ENCODE results near the gene PIK3CD.
"Not testable (repeated sequence)": the region's sequence is repeated elsewhere in the genome, so short reads cannot be mapped to it uniquely, and the experiment has no call there.

Gene PIK3CD

GRCh38 chr1:9703681-9704080 is 52.1 kb downstream of the PIK3CD start:
- TF ChIP-seq CTCF (IDR thresholded peaks at IDR 0.05; ENCODE audit: low read depth, low read length) = no peak
- in situ Hi-C loops (cut with HindIII; ENCODE audit: low sequenced_read_pairs) = no loop called here
- H3K4me3 ChIP-seq (ENCODE audit: low read depth, low read length) = no peak overlapping the region
- no peak for DNase-seq (ENCODE audit: low read depth, low spot score)

- TF ChIP-seq CTCF (IDR thresholded peaks at IDR 0.05; ENCODE audit: low read depth, low read length) = no peak
- peak; percentile 68 for DNase-seq (ENCODE audit: low read depth, low spot score)
- in situ Hi-C loops (cut with HindIII; ENCODE audit: low sequenced_read_pairs) = no loop called here
- H3K4me3 ChIP-seq (ENCODE audit: low read depth, low read length) = no peak overlapping the region
Measured at GRCh38 chr1:9705337-9706093, 54.0 kb downstream of the PIK3CD start.

- in situ Hi-C loops (cut with HindIII; ENCODE audit: low sequenced_read_pairs) = no loop called here
- no peak for TF ChIP-seq CTCF (IDR thresholded peaks at IDR 0.05; ENCODE audit: low read depth, low read length)
Measured at GRCh38 chr1:9706178-9706577, 54.6 kb downstream of the PIK3CD start.

GRCh38 chr1:9710037-9710436 is 58.5 kb downstream of the PIK3CD start:
- no peak for TF ChIP-seq CTCF (IDR thresholded peaks at IDR 0.05; ENCODE audit: low read depth, low read length)
- in situ Hi-C loops (cut with HindIII; ENCODE audit: low sequenced_read_pairs) = no loop called here
- no peak overlapping the region for H3K4me3 ChIP-seq (ENCODE audit: low read depth, low read length)
- DNase-seq (ENCODE audit: low read depth, low spot score) = no peak

More at GRCh38 chr1:9706178-9706577, 54.6 kb downstream of the PIK3CD start:
- DNase-seq (ENCODE audit: low read depth, low spot score) = no peak
- no peak overlapping the region for H3K4me3 ChIP-seq (ENCODE audit: low read depth, low read length)

GRCh38 chr1:9711466-9712020 is 60.0 kb downstream of the PIK3CD start:
- in situ Hi-C loops (cut with HindIII; ENCODE audit: low sequenced_read_pairs) = no loop called here
- no peak for TF ChIP-seq CTCF (IDR thresholded peaks at IDR 0.05; ENCODE audit: low read depth, low read length)
- DNase-seq (ENCODE audit: low read depth, low spot score) = no peak
- H3K4me3 ChIP-seq (ENCODE audit: low read depth, low read length) = no peak overlapping the region

GRCh38 chr1:9712767-9713166 is 61.2 kb downstream of the PIK3CD start:
- DNase-seq (ENCODE audit: low read depth, low spot score); in situ Hi-C loops (cut with HindIII; ENCODE audit: low sequenced_read_pairs); H3K4me3 ChIP-seq (ENCODE audit: low read depth, low read length): not testable (repeated sequence)

- no peak for TF ChIP-seq CTCF (IDR thresholded peaks at IDR 0.05; ENCODE audit: low read depth, low read length)
- no peak for DNase-seq (ENCODE audit: low read depth, low spot score)
- in situ Hi-C loops (cut with HindIII; ENCODE audit: low sequenced_read_pairs) = no loop called here
- no peak overlapping the region for H3K4me3 ChIP-seq (ENCODE audit: low read depth, low read length)
Measured at GRCh38 chr1:9714257-9714718, 62.8 kb downstream of the PIK3CD start.
